Heart right ventricle (tissue), 16 donors: ENCODE measurements around the gene ERCC2. TPM values are rescaled to one million over a fixed set of nuclear protein-coding genes. Genes with fewer than 3 reads are reported as not detected.

Experiments used
- ATAC-seq, 8 donors: fragments of 200-7000 bp; cut with Tn5 transposase; one replicate each; pipeline ENCODE4 v1.9.1; 2020; ENCODE audit warnings: mild to moderate bottlenecking in 8 of 8, moderate library complexity in 8 of 8, moderate number of reproducible peaks in 1 of 8
- DNase-seq, 2 donors: peaks; one replicate each; pipeline ENCODE4 v3.0.0-alpha.2; 2020
- H3K27ac ChIP-seq, 10 donors: fragments of 200-600 bp; sonication (generic) in 2 of 10; one replicate each; pipeline versions ENCODE4 v1.5.0 to v1.8.0; 2020 to 2022; ENCODE audit warnings: mild to moderate bottlenecking in 3 of 10
- H3K27me3 ChIP-seq, 7 donors: fragments of 200-600 bp; one replicate each; pipeline ENCODE4 v1.8.0; 2021 to 2022; ENCODE audit warnings: mild to moderate bottlenecking in 2 of 7
- H3K36me3 ChIP-seq, 9 donors: fragments of 200-600 bp; sonication (generic) in 1 of 9; one replicate each; pipeline versions ENCODE4 v1.5.0 to v1.8.0; 2020 to 2022; ENCODE audit warnings: mild to moderate bottlenecking in 2 of 9
- H3K4me1 ChIP-seq, 9 donors: fragments of 200-600 bp; sonication (generic) in 1 of 9; one replicate each; pipeline versions ENCODE4 v1.5.0 to v1.8.0; 2020 to 2022; ENCODE audit warnings: mild to moderate bottlenecking in 4 of 9
- H3K4me3 ChIP-seq, 10 donors: fragments of 200-600 bp; sonication (generic) in 2 of 10; one replicate each; pipeline versions ENCODE4 v1.5.0 to v1.8.0; 2020 to 2022; ENCODE audit warnings: mild to moderate bottlenecking in 7 of 10, moderate library complexity in 2 of 10
- H3K9me3 ChIP-seq, 11 donors: fragments of 200-600 bp in 10 of 11; sonication (generic) in 2 of 11; one replicate each; pipeline versions ENCODE4 v1.5.0 to v1.8.0; 2013 to 2022; ENCODE audit warnings: mild to moderate bottlenecking in 2 of 11, control low read depth in 1 of 11, moderate library complexity in 1 of 11
- CTCF ChIP-seq, 9 donors: fragments of 200-600 bp; sonication (generic) in 2 of 9; IDR thresholded peaks; one replicate each; pipeline versions ENCODE4 v1.5.0 to v1.8.0; 2021 to 2022; ENCODE audit warnings: antibody characterized with exemption in 9 of 9, mild to moderate bottlenecking in 5 of 9, moderate library complexity in 1 of 9
- WGBS, 2 donors: extraction: QIAGEN DNeasy Blood & Tissue Kit; methylation state at CpG; one replicate each; pipeline ENCODE4 v1.1.7; 2013; ENCODE audit warnings: inconsistent platforms in 1 of 2; 5-methylcytosine and 5-hydroxymethylcytosine counted together
- intact Hi-C, 10 donors: fragments of 100-400 bp; cut with DNase I; formaldehyde crosslinking; loops; one replicate each; pipeline versions ENCODE4 v1.11.1 to v1.14.2; 2022
- polyA plus RNA-seq, 2 donors: library from polyadenylated mRNA; stranded (reverse); fragments of 200-250 nt; gene quantifications; one replicate each; pipeline ENCODE4 v1.2.3, GENCODE V29; 2013
- total RNA-seq, 10 donors: library from RNA; stranded (reverse); fragmentation: NEBNext Ultra II Directional in 3 of 10; extraction: Animal tissue kit (Norgen Biotek cat#: 25700) in 3 of 10; gene quantifications; one replicate each; pipeline versions ENCODE4 v1.2.1 to v1.2.4, GENCODE V29; 2021 to 2023
- donor health status: Arrhythmogenic right ventricular cardiomyopathy.
- donor health status: ischemic (EF 13 %, LVEDD 7.1; RV severe dilation, severe dysfunction).
- donor health status: healthy with polysubstance abuse.
- donor health status: DM: no; HTN: yes; CAD: no.
- donor health status: DM: no; HTN: no; CAD: no.
- donor health status: ischemic (EF 25% LVEDD 6.9; RV normal size, moderate dysfunction).
- donor health status: ischemic (EF 25% LVEDD 5.7; RV mildly dilated, moderate dysfunction).
- donor health status: healthy.
- donor health status: DM: yes; HTN: yes; CAD: no.
- donor health status: Ischemic cardiomyopathy.
- donor health status: ischemic (EF 35%, LVEDD 5.7; RV mildly dilated, moderate dysfunction).
- donor health status: nonischemic (EF 11% LVEDD 7.7; RV severe dilation, severe dysfunction).
- donor health status: DM: yes; HTN: yes; CAD: no.
- donor health status: PGD.
- donor health status: ischemic (EF 29% LVEDD 5.4; RV normal size, mild dysfunction).
- donor health status: nonischemic (EF 23%, LVEDD 6.1; RV moderate dilation, normal function).

The ERCC2 gene
- total and polyA plus RNA-seq, 12 donors, result 6.5 to 15.2 (median 13.7) TPM

- TF ChIP-seq CTCF (IDR thresholded peaks at IDR 0.05), result no peak
- DNase-seq, result no peak
- H3K4me1 ChIP-seq, result no peaks in the 10 kb centered on the region
- intact Hi-C loops, result no loop called here
- H3K36me3 ChIP-seq, result peaks cover 0 to 79% (median 7%) of the 10 kb centered on the region in 9 donors
- no peaks in the 10 kb centered on the region for H3K27me3 ChIP-seq
- no peak overlapping the region for H3K4me3 ChIP-seq
- no peak overlapping the region for H3K27ac ChIP-seq
- no peak for ATAC-seq
- no peaks in the 10 kb centered on the region for H3K9me3 ChIP-seq
- WGBS, 2 donors, result 92 to 93% methylated on average over 16 of the region's 16 CpGs
Measured at GRCh38 chr19:45362291-45362690, 8.1 kb downstream of the ERCC2 start.

- Histone ChIP-seq H3K36me3 (peaks cover 0 to 86% (median 10%) of the 10 kb centered on the region in 9 donors), H3K27me3 (no peaks in the 10 kb centered on the region), H3K4me1 (no peaks in the 10 kb centered on the region), H3K4me3 (no peak overlapping the region), H3K9me3 (no peaks in the 10 kb centered on the region), H3K27ac (no peak overlapping the region)
- TF ChIP-seq CTCF (IDR thresholded peaks at IDR 0.05), result no peak
- no peak for DNase-seq
- 93% methylated on average over 14 of the region's 14 CpGs for WGBS, 2 donors
- intact Hi-C loops, result no loop called here
- no peak for ATAC-seq
Measured at GRCh38 chr19:45361608-45362007, 8.8 kb downstream of the ERCC2 start.

- ATAC-seq (no peak), DNase-seq (no peak)
- intact Hi-C loops, result no loop called here
- H3K36me3 ChIP-seq, result peaks cover 0 to 96% (median 14%) of the 10 kb centered on the region in 9 donors
- no peaks in the 10 kb centered on the region for H3K9me3 ChIP-seq
- H3K4me3 ChIP-seq, result no peak overlapping the region
- 91 to 93% methylated on average over 12 of the region's 12 CpGs for WGBS, 2 donors
- H3K27ac ChIP-seq, result no peak overlapping the region
- no peak for TF ChIP-seq CTCF (IDR thresholded peaks at IDR 0.05)
- no peaks in the 10 kb centered on the region for H3K4me1 ChIP-seq
- no peaks in the 10 kb centered on the region for H3K27me3 ChIP-seq
Measured at GRCh38 chr19:45358213-45358792, 12.1 kb downstream of the ERCC2 start.

GRCh38 chr19:45357445-45357783 is 13.0 kb downstream of the ERCC2 start:
- Histone ChIP-seq H3K9me3 (no peaks in the 10 kb centered on the region), H3K27me3 (no peaks in the 10 kb centered on the region), H3K4me3 (no peak overlapping the region), H3K36me3 (peaks cover 0 to 97% (median 10%) of the 10 kb centered on the region in 9 donors), H3K27ac (no peak overlapping the region), H3K4me1 (no peaks in the 10 kb centered on the region)
- ATAC-seq (no peak), DNase-seq (no peak)
- intact Hi-C loops, result no loop called here
- no peak for TF ChIP-seq CTCF (IDR thresholded peaks at IDR 0.05)
- WGBS, 2 donors, result 92 to 94% methylated on average over 11 of the region's 11 CpGs
